NCI-H460 (cell line): ENCODE measurements around the gene HSD17B1. TPM values are rescaled to one million over a fixed set of nuclear protein-coding genes. Genes with fewer than 3 reads are reported as not detected.
"Not testable (repeated sequence)": the region's sequence is repeated elsewhere in the genome, so short reads cannot be mapped to it uniquely, and the experiment has no call there.

Experiments used
- DNase-seq: peaks from one replicate; pipeline ENCODE4 v3.0.0-alpha.2; 2016; ENCODE audit warnings: low read depth; ENCODE audit errors: extremely low read depth
- total RNA-seq: library from RNA; depleted of rRNA; stranded (reverse); fragments of >200 nt; shearing (Covaris generic); gene quantifications from 2 replicates; pipeline ENCODE4 v1.2.3, GENCODE V29; 2014

HSD17B1 gene
- total RNA-seq, 1 experiment from 2014 or later = 0.37 TPM

DNA sequence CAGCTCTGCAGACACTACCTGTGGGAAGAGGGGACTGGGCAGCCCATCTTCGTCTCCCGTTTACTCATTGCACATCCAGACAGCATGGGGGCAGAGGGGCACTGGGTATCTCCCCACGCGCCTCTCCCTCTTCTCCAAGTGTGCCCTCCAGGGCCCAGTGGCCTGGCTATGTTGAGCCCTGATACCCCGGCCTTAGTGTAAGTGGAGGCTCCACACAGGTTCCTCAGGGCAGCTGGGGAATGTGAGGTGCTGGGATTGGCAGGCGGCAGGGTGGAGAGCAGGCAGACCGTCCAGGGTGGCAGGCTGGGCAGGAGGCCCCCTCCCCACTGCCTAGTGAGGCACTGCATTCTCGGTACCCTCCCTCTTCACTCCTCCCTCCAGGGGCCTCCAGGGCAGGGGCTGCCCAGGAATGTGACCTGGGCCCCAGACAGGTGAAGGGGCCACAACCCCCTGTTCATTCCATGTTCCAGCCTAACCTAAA is 29.9 kb upstream of the HSD17B1 start:
- DNase-seq = no peak

- no peak for DNase-seq
These were observed 27.5 kb upstream of the HSD17B1 start for GRCh38 chr17:42525221-42525620.

DNA sequence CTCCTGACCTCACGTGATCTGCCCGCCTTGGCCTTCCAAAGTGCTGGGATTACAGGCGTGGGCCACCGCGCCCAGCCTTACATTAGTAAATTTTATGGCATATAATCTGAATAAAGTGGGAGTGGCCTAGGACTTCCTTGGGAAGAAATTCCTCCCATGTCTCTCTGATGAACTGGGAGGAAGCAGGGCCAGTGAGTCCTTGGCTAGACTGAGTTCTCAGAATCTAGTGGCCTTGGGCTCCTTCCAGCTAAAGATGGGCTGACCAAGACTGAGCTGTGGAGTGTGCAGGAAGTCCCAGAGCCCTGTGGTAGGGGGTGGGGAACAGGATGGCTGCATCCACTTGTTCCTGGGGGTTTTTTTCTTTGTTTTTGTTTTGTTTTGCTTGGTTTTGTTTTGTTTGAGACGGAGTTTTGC is 26.7 kb upstream of the HSD17B1 start:
- no peak for DNase-seq

DNA sequence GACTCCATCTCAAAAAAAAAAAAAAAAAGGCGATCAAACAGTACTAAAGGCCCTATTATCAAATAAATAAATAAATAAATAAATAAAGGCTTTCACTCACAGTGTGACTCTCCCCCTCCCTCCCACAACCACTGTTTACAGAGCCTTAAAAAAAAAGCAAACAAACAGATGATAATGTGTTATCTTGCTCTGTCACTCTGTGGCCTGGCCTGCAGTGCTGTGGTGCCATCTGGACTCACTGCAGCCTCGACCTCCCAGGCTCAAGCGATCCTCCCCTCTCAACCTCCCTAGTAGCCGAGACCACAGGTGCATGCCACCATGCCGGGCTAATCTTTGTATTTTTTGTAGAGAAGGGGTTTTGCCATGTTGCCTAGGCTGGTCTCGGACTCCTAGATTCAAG is 24.8 kb upstream of the HSD17B1 start:
- no peak for DNase-seq

DNA sequence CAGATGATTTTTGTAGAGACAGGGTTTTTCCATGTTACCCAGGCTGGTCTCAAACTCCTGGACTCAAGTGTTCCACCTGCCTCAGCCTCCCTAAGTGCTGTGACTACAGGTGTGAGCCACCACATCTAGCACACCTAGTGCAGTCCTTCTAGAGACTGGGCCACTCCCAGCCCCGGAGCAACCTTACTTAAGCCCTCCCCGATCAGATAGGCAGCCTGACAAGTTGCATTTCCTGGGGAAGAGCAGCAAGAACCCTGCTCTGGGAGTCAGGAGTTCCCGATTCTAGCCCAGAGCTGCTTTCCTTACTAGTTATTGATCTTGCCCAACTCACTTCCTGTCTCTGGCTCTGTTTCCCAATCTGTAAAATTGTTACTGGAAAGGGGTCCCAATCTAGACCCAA is 23.7 kb upstream of the HSD17B1 start:
- no peak for DNase-seq

- no peak for DNase-seq
These were observed 21.7 kb upstream of the HSD17B1 start for GRCh38 chr17:42530952-42531454.

DNA sequence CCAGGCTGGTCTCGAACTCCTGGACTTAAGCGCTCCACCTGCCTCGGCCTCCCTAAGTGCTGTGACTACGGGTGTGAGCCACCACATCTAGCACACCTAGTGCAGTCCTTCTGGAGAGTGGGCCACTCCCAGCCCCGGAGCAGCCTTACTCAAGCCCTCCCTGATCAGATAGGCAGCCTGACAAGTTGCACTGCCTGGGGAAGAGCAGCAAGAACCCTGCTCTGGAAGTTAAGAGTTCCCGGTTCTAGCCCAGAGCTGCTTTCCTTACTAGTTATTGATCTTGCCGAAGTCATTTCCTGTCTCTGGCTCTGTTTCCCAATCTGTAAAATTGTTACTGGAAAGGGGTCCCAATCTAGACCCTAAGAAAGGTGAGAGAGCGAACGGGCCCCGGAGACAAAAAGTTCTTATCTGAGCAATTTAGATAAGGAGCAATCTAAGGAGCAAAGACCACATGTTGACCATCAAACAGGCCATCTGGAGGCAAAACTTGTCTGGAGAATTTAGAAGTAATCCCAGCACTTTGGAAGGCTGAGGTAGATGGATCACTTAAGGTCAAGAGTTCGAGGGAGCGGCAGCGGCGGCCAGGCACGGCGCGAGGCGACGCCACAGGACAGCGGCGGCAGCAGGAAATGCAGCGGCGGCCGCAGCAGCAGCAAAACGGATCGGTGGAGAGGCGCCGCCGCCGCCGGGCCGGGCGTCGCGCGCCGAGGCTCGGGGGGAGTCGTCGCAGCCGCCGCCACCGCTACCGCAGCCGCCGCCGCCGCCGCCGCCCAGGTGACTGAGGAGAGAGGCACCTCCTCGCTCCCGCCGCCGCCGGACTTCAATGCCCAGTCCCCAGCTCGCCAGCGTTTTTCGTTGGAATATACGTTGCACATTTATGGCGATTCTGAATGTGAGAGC is 21.0 kb upstream of the HSD17B1 start:
- DNase-seq = peak; percentile 56

DNA sequence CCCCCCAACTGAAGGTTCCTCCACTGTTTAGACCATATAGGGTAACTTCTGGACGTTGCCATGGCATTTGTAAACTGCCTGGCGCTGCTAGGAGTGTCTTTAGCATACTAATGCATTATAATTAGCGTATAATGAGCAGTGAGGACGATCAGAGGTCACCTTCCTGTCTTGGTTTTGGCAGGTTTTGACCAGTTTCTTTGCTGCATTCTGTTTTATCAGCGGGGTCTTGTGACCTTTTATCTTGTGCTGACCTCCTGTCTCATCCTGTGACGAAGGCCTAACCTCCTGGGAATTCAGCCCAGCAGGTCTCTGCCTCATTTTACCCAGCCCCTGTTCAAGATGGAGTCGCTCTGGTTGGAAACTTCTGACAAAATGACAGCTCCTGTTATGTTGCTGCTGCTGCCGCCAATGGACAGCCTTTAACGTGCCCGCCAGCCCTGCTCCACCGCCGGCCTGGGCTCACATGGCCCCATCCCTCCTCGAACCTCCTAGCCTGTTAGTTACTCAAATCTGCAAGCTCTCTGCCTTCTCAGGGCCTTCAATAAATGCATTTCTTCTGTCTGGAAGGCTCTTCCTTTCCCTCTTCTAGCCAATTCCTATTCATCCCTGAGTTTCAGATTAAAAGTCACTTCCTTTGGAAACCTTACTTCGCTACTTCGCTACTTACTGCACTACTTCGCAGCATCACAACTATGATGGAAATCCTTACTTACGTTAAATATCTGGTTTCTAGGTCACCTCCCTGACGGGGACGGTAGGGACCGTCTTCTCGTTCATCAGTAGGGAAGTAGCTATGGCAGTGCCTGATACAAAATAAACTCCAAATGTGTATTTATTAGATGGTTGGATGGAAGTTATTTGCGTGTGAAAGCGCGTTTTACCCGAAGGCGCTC is 17.3 kb upstream of the HSD17B1 start:
- no peak for DNase-seq

DNA sequence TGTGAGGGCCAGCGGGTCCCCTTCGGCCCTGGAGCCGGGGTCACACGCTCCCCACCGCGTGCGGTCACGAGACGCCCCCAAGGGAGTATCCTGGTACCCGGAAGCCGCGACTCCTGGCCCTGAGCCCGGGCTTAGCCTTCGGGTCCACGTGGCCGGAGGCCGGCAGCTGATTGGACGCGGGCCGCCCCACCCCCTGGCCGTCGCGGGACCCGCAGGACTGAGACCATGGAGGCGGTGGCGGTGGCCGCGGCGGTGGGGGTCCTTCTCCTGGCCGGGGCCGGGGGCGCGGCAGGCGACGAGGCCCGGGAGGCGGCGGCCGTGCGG is 16.7 kb upstream of the HSD17B1 start, which contains the start of gene NAGLU:
TSS of gene NAGLU (plus strand) at position 194 of the 324 bp plus-strand sequence. CDS start at position 226, 32 bp downstream.
- peak; percentile 87 for DNase-seq

DNA sequence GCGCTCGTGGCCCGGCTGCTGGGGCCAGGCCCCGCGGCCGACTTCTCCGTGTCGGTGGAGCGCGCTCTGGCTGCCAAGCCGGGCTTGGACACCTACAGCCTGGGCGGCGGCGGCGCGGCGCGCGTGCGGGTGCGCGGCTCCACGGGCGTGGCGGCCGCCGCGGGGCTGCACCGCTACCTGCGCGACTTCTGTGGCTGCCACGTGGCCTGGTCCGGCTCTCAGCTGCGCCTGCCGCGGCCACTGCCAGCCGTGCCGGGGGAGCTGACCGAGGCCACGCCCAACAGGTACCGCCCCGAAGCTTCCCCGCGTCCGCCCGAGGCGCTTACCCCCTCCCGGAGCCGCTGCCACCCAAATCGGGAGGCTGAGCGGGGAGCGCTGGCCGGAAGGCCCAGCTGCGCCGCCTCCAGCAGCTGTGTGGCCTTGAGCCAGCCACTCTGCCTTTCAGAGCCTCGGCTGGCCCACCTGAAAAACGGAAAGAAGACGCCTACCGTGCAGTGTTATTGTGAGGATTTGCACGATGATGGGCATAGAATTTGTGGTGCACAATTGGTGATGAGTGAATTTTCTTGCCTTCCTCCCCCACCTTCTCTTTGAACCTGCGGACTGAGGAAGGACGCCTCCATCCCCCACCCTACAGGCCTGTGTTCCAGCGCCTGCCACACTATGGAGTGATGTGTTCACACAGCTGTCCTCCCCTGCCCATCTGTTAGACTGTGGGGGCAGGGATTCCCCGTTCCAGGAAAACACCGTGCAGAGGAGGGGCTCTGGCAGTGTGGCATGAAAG is 16.2 kb upstream of the HSD17B1 start:
- peak; percentile 35 for DNase-seq

- no peak for DNase-seq
These were observed 15.4 kb upstream of the HSD17B1 start for GRCh38 chr17:42537156-42537805.

- no peak for DNase-seq
These were observed 14.8 kb upstream of the HSD17B1 start for GRCh38 chr17:42537826-42538451.

DNA sequence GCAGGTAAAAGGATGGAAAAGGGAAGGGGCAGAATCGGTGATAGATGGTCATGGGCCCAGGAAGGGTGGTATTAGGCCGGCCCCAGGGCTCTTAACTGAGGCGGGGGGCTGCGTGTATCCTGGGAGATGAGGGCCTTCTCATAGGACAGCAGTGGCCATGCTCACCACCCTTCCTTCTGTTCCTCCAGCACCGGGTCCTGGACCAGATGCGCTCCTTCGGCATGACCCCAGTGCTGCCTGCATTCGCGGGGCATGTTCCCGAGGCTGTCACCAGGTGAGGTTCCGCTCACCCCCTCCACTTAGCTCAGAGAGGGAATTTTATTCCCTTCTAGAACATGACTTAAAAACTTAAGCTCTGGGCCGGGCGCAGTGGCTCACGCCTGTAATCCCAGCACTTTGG is 14.2 kb upstream of the HSD17B1 start:
- no peak for DNase-seq

DNA sequence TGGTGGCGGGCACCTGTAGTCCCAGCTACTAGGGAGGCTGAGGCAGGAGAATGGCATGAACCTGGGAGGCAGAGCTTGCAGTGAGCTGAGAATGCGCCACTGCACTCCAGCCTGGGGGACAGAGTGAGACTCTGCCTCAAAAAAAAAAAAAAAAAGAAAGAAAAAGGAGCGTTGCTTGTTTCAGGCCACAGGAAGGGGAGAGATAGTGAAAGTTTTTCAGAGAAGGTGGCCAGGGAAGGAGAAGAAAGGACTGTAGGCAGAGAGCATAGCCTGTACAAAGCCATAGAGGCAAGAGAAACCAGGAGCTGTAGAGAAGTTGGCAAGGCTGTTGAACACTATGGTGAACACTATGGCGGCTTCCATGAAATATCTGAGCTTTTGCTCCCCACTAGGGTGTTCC is 12.2 kb upstream of the HSD17B1 start:
- not testable (repeated sequence) for DNase-seq

GRCh38 chr17:42541041-42541833 is 11.5 kb upstream of the HSD17B1 start:
- DNase-seq = no peak

GRCh38 chr17:42543190-42544079 is 9.3 kb upstream of the HSD17B1 start:
- DNase-seq = no peak

GRCh38 chr17:42544874-42545283 is 7.8 kb upstream of the HSD17B1 start:
- no peak for DNase-seq
